SK-N-DZ (cell line): ENCODE results near the gene SLC25A14.

Source experiments
- DNase-seq: peaks from one replicate; pipeline ENCODE4 v3.0.0-alpha.2; 2015; ENCODE audit warnings: low spot score
- small RNA-seq, 2 experiments: library from RNA; depleted of rRNA; stranded (forward); fragments of <200 nt; gene quantifications; one replicate each; pipeline ENCODE3, GENCODE V24; 2014

SLC25A14 gene

DNA sequence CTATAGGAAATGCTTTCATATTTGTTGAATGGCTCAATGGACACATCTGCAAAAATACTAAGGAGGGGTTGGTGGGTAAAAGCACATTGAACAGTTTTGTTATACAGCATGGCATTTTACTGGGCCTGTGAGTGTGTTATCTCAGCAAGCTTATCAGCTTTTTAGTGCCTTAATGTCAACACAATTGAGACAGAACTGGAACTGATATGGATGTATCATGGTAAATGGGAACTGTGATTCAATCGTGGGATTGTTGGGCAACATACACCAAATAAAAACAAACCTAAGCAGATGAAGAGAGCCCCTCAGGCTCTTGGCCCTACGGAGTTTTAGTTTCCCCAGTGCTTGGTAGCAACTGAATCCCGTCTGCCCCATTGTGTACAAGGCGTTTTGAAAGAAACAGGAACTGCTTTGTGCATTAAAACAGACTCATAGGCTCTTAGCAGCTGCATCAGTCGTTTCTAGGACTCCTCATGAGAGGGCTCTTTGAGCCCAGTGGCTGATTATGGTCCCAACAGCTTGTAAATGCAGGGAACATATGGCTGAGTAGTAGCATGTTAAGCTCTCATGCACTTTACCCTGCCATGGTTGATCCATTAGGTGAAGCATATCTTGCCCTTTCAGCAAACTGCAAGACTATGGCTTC, 38.4 kb downstream of the SLC25A14 start:
- no peak for DNase-seq

DNA sequence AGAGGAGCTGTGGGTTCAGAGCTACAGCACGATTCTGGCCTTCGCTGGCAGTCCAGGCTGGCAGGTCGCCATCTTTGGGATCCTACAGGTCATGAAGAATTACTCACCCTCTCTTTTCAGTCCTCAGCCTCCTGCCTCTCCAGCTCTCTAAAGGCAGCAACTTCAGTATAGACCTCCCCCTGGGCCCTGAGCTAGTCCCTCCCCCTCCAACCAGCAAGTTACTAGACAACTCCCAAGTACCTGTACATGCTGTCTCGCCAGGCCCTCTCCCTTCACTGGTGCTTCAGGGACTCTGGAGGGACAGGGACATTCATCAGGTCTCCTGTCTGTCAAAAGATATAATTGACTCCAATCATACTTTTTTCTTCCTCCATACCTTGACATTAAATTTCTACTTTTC, 45.8 kb downstream of the SLC25A14 start, which contains the start of gene GPR119:
Gene GPR119, minus strand, starts transcription at position 155 of the 400 bp plus-strand sequence. CDS start 227 bp downstream, outside the sequence.
- no peak for DNase-seq

DNA sequence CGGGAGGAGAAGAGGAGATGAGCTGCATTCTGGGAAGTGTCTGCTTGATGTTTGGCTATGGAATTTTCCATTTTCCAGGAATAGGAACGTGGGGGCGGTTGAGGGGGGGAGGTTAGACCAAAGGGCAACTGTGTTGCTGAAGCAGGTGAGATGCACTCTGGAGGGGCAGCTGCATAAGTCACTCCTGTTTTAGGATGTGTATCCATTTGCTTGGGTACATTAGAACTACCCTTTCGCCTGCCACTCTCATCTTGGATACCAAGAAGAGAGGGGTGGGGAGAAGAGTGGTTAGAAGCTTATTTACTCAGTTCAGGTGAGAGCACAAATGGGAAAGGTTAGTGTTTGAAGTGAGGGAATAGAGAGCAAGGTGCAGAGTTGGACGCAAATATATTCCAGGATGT, 46.7 kb downstream of the SLC25A14 start:
- DNase-seq: no peak

DNA sequence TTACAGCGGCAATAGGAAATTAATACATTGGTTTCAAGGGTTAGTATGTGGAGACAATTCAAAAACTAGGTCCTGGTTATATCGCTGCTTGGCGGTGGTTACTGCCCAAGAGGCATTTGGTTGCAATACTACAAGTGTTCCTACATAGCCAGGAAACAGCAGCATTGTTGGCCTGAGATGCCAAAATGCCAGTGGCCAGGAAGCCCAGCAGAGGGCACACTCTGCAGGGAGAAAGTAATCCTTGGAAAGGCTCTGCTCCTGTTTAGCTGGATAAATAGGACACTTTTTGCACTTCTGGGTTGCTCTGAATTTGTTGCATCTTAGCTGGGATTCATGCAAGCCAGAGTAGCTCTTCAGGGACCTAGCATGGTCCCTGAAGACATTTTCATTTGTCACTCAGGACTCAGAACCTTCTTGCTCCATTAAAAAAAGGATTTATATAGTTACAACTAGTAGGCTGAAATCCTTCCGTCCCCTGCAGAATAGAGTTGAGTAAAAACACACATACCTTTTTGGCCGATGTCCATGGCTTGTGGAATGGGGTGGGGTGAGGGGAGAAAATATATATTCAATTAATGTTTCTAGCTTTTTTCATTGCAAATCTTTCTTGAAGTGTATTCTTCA, 53.8 kb downstream of the SLC25A14 start:
- peak; percentile 53 for DNase-seq

DNA sequence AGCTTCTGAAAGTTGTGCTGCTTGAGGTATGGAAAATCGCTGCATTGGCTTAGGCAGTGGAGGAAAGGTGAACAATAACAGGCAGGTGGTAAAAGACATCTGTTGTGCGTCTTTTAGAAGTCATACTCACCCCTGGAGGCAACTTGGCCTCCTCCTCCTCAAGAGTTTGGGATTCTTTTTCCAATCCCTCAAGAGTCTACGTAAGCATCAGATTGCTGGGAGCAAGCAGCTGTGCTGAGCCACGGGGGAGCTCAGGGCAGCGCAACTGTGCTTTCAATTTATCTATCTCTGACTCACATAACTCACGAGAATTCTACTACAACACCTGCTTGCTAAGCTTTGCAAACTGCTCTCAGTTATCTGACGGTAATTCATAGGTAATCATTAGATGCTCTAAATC, 55.6 kb downstream of the SLC25A14 start:
- no peak for DNase-seq

DNA sequence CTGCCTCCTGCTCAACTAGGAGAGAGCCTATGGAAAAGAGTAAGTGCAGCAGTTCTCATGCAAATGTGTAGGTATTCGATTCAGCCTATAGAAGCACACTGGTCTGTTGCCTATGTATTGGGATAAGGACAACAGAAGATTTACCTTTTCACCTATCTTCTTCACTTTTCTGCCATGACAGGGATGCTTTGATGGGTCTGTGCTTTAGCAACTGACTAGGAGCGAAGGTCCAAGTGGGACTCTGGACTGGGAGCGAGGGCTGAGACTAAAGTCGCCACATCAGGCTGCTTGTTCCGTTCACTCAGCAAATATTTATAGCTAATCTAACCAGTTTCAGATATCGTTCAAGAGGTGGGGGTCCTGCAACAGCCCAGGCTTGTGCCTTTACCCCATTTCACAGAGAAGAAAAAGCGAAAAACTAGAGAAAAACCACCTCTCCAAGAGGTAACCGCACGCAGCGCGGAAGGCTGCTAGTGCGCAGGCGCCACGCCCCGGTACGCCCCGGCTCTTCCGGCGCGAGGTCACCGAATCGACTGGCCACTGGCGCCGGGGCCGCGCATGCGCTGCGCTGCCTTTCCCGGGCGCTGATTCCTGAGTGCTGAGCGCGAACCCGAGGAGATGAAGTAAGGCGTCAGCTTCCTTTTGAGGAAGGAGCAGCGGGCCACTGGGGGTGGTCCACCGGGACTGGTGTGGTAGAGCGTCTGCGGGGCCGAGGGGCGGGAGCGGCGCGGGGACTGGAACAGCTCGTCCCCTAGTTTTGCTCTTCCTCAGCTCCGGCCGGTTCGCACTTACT, 61.9 kb downstream of the SLC25A14 start, which contains the start of gene RBMX2:
Gene RBMX2, plus strand, starts transcription at position 573 of the 793 bp plus-strand sequence. Its CDS starts 46 bp downstream, at position 619.
- peak; percentile 74 for DNase-seq

DNA sequence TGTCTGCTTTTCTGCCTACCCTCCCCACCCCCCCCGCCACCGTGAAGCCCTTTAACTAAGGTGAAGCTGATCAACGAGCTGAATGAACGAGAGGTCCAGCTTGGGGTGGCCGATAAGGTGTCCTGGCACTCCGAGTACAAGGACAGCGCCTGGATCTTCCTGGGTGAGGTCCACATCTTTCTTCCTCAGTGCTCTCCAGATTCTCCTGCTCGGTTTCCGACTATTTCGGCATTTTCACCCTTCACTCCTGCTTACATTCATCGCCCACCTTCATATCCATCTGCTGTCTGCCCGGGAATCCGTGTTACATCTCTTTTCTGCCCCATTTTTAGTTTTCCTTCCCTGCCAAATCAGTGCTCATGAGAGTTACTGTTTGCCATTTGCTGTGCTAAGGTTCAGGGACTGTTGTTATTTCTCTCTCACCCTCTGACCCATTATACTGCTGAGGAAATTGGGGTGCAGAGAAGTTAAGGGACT, 62.5 kb downstream of the SLC25A14 start:
- DNase-seq: no peak

DNA sequence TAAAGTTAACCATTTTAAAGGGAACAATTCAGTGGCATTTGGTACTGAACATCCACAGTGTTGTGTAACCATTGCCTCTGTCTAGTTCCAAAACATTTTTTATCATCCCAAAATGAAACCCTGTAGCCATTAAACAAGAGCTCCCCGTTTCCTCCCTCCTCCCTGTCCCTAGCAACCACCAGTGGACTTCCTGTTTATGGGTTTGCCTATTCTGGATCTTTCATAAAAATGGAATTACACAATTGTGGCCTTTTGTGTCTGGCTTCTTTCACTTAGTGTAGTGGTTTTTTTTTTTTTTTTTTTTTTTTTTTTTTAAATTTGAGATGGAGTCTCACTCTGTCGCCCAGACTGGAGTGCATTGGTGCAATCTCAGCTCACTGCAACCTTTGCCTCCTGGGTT, 73.7 kb downstream of the SLC25A14 start:
- no peak for DNase-seq

DNA sequence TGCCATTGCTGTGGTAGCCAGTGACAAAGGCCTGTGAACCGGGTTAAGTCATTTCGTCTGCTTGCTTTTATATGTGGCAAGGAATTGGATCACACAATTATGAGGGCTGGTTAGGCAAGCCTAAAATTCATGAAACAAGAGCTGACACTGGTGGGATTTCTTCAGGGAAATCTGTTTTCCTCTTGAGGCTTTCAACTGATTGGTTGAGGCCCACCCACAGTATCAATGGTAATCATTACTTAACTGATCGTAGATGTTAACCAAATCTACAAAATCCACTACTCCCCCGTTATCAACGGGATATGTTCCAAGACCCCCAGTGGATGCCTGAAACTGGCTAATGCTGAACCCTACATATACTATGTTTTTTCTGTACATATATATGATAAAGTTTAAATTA, 75.1 kb downstream of the SLC25A14 start:
- DNase-seq: no peak

DNA sequence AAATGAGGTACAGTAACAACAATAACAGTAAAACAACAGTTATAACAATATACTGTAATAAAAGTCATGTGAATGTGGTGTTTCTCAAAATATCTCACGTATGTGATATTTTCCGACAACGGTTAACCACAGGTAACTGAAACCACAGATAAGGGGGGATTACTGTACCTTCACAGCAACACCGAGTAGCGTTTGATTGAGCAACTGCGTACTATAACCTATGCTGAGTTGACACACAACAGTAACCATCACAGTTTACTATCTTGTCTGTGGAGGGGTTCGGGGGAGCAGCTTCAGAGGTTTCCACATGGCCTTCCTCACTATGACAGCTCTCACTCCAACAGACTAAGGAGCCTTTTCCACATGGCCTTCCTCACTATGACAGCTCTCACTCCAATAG, 75.5 kb downstream of the SLC25A14 start:
- DNase-seq: no peak

DNA sequence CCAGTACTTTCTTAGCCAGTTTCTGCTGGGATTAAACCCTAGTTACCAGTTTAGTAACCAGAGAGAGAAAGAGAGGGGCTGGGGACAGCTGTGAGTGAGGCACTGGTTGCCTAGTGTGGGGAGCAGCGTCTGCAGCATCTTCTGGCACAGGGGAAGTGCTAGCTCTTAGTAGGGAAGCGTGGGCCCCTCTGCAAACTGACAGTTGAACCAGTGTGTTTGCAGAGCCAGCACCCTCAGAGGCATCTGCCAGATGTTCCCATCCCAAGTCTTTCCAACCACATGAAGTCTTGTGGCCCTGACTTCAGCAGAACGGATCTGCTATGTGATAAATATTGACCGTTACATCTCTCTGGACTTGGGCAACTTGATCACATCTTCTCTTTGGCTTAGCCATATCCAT, 77.1 kb downstream of the SLC25A14 start:
- no peak for DNase-seq

DNA sequence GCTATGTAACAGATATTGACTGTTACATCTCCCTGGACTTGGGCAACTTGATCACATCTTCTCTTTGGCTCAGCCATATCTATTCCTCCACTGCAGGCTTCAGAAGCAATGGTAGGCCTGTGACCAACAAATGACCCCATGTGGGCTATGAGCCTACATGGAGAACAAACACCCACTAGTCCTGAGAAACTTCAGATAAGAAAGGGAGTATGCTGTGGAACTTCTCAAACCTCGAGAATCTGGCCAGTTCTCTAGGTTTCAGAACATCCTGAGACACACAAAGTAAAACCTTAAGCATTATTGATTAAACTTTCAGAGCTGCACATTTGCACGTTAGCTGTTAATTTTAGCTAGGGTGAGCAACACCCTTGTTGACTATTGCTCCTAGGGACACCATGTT, 78.3 kb downstream of the SLC25A14 start:
- DNase-seq: no peak

DNA sequence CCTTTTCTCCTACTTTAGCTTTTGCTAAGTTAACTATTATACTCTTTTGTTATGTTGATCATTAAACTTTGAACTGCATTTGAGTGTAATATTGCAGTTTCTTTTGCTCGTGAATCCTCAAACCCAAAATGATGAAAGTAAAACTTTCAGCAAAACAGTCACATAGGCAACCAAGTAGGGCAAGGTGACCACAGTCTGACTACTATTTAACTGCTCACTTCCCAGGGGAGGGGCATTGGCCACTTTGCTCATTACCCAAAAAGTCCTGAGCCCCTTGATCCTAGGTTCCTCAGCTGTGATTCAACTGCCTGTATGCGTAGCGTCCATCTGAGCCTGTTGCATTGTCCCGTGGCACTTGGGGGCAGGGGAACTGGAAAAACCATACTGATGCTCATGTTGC, 79.0 kb downstream of the SLC25A14 start:
- no peak for DNase-seq

DNA sequence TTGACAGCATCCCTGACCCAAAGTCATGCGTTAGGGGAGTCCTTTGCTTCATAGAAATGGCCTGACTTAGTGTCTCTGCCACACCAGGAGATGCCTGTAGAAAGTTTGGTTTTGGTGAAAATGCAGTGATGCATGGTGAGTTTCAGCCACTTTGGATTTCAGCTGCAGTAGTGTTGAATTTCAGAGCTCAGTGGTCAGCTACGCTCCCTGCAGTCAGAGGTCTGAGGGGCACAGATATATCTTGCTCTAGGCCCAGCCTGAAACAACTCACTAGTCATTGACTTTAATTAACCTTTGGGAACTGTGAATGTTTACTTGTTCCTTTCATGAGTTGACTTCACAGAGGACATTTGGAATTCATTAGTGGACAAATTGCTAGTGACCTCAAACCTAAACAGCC, 79.5 kb downstream of the SLC25A14 start:
- DNase-seq: no peak

Small RNA genes lying within 50 kb of the gene (small RNA-seq; reads per million reads assigned to genes)
- gene AL035423.1 (0 reads per million in 2 experiments), gene RNU6-1130P (0 reads per million in 2 experiments)
